GM12891 (cell line): Measurements from ENCODE around the gene GRIN2C.

ENCODE experiments used
- POLR2A ChIP-seq: IDR thresholded peaks from 2 replicates; pipeline ENCODE4 v1.6.1; 2011; ENCODE audit warnings: low read depth, low read length, control low read depth
- POLR2AphosphoS5 ChIP-seq: IDR thresholded peaks from 2 replicates; pipeline ENCODE4 v1.6.1; 2011; ENCODE audit warnings: low read depth, low read length, control low read depth
- POU2F2 ChIP-seq: IDR thresholded peaks from 2 replicates; pipeline ENCODE4 v1.6.1; 2011; ENCODE audit warnings: low read depth, mild to moderate bottlenecking, control low read depth, low read length, moderate library complexity
- SPI1 ChIP-seq: IDR thresholded peaks from 2 replicates; pipeline ENCODE4 v1.6.1; 2011; ENCODE audit warnings: low read depth, low read length, control low read depth
- TAF1 ChIP-seq: IDR thresholded peaks from 2 replicates; pipeline ENCODE4 v1.6.1; 2011; ENCODE audit warnings: low read depth, low read length, control low read depth

- no peak for TF ChIP-seq SPI1
- TF ChIP-seq POLR2A: no peak
- no peak for TF ChIP-seq TAF1
- no peak for TF ChIP-seq POLR2AphosphoS5
- no peak for TF ChIP-seq POU2F2
Observed at GRCh38 chr17:74822335-74822938, 37.2 kb downstream of the GRIN2C start.
